ENCODE results near the gene C1QTNF8.

The C1QTNF8 gene

GRCh38 chr16:1122398-1122765 lies 26.3 kb upstream of the C1QTNF8 start:
- no peak for TF ChIP-seq CTCF (IDR thresholded peaks at IDR 0.05)
- H3K4me3 ChIP-seq (ENCODE audit: low read depth in 1 of 2, low read length in 1 of 2), result no peak overlapping the region
- peaks cover 18% of the 10 kb centered on the region for H3K27me3 ChIP-seq
- H3K4me1 ChIP-seq (ENCODE audit: control insufficient read depth in 1 of 2, insufficient read depth in 1 of 2, low read depth in 1 of 2, low read length in 1 of 2), result no peaks in the 10 kb centered on the region
- no peaks in the 10 kb centered on the region for H3K36me3 ChIP-seq
- H3K27ac ChIP-seq, result no peak overlapping the region
- no peaks in the 10 kb centered on the region for H3K9me3 ChIP-seq

GRCh38 chr16:1121601-1122397 lies 25.8 kb upstream of the C1QTNF8 start:
- H3K4me3 ChIP-seq (ENCODE audit: low read depth in 1 of 2, low read length in 1 of 2), result no peak overlapping the region
- no peaks in the 10 kb centered on the region for H3K4me1 ChIP-seq (ENCODE audit: control insufficient read depth in 1 of 2, insufficient read depth in 1 of 2, low read depth in 1 of 2, low read length in 1 of 2)
- no peak for TF ChIP-seq CTCF (IDR thresholded peaks at IDR 0.05)
- no peaks in the 10 kb centered on the region for H3K9me3 ChIP-seq
- H3K27me3 ChIP-seq, result peaks cover 18% of the 10 kb centered on the region
- H3K36me3 ChIP-seq, result no peaks in the 10 kb centered on the region
- no peak overlapping the region for H3K27ac ChIP-seq

- no peaks in the 10 kb centered on the region for H3K36me3 ChIP-seq
- no peaks in the 10 kb centered on the region for H3K9me3 ChIP-seq
- H3K27me3 ChIP-seq, result peaks cover 14% of the 10 kb centered on the region
- H3K4me3 ChIP-seq (ENCODE audit: low read depth in 1 of 2, low read length in 1 of 2), result no peak overlapping the region
- H3K27ac ChIP-seq, result no peak overlapping the region
- H3K4me1 ChIP-seq (ENCODE audit: control insufficient read depth in 1 of 2, insufficient read depth in 1 of 2, low read depth in 1 of 2, low read length in 1 of 2), result no peaks in the 10 kb centered on the region
- no peak for TF ChIP-seq CTCF (IDR thresholded peaks at IDR 0.05)
Observed at GRCh38 chr16:1121009-1121408, 25.0 kb upstream of the C1QTNF8 start.

- H3K36me3 ChIP-seq, result no peaks in the 10 kb centered on the region
- no peaks in the 10 kb centered on the region for H3K9me3 ChIP-seq
- no peaks in the 10 kb centered on the region for H3K4me1 ChIP-seq (ENCODE audit: control insufficient read depth in 1 of 2, insufficient read depth in 1 of 2, low read depth in 1 of 2, low read length in 1 of 2)
- TF ChIP-seq CTCF (IDR thresholded peaks at IDR 0.05), result no peak
- H3K27ac ChIP-seq, result no peak overlapping the region
- H3K27me3 ChIP-seq, result peaks cover 10% of the 10 kb centered on the region
- H3K4me3 ChIP-seq (ENCODE audit: low read depth in 1 of 2, low read length in 1 of 2), result no peak overlapping the region
Observed at GRCh38 chr16:1120577-1120941, 24.5 kb upstream of the C1QTNF8 start.

- Histone ChIP-seq H3K36me3 (no peaks in the 10 kb centered on the region), H3K27ac (no peak overlapping the region), H3K4me3 (ENCODE audit: low read depth in 1 of 2, low read length in 1 of 2) (no peak overlapping the region), H3K9me3 (no peaks in the 10 kb centered on the region), H3K4me1 (ENCODE audit: control insufficient read depth in 1 of 2, insufficient read depth in 1 of 2, low read depth in 1 of 2, low read length in 1 of 2) (no peaks in the 10 kb centered on the region), H3K27me3 (peaks cover 7% of the 10 kb centered on the region)
- TF ChIP-seq CTCF (IDR thresholded peaks at IDR 0.05), result no peak
Observed at GRCh38 chr16:1119766-1120576, 23.9 kb upstream of the C1QTNF8 start.

Measured in neutrophil (primary cell).